C4-2B (cell line): ENCODE results near the gene HMGN4.

Experiments
- CTCF ChIP-seq: fragments of 450-650 bp; conservative IDR thresholded peaks from 2 replicates; pipeline ENCODE4 v1.5.1; 2017; ENCODE audit warnings: mild to moderate bottlenecking
- ZFX ChIP-seq: fragments of 450-650 bp; IDR thresholded peaks from 2 replicates; pipeline ENCODE4 v1.6.1; 2017

DNA sequence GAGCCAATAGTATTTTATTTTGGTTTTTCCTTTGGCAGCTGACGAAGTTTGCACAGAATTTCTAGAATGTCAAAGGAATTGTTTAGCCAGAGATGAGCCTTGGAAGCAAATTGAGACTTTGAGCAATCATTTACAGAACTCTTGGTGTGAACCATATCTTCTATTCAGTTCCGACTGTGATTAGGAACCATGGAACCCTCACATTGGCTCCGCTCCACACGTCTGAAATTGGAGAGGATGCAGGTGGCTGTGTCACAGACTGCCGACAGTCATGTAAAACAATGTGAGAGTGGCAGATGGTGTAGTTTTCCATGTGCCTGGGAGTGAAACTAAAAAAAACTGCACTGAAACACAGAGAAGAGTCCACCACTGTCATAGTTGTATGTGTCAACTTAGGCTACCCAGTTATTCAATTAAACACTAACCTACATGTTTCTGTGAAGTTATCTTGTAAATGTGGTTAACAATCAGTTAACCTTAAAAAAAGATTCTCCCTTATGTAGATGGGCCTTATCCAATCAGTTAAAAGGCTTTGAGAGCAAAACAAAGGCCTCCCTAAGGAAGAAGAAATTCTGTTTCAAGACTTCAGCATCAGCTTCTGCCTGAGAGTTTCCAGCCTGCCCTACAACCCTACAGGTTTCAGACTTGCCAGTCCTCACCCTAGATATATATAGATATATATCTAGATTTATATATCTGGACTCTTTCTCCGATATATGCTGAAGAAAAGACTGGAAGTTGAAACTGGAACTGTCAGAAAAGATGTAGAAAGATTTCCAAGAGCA lies 3.3 kb upstream of the HMGN4 start:
- no peak for TF ChIP-seq CTCF
- TF ChIP-seq ZFX: no peak
